WTC11 (cell line): ENCODE results near the gene CDA. TPM values are rescaled to one million over a fixed set of nuclear protein-coding genes. Genes with fewer than 3 reads are reported as not detected.

ENCODE experiments used
- ATAC-seq: fragments of 200-7000 bp; cut with Tn5 transposase; 2 replicates; pipeline ENCODE4 v1.10.0; 2021; ENCODE audit warnings: mild to moderate bottlenecking, moderate library complexity
- CTCF ChIA-PET: fragments of 300-600 bp; sonication (Branson Sonifier 250); formaldehyde crosslinking; loops from one replicate; lab custom pipeline; 2021; ENCODE audit warnings: antibody characterized with exemption; lab: Charles Lee
- POLR2A ChIA-PET: fragments of 350-600 bp; sonication (Branson Sonifier 250); formaldehyde crosslinking; loops from one replicate; lab custom pipeline; 2021; ENCODE audit warnings: antibody characterized with exemption; lab: Charles Lee
- DNase-seq: peaks from one replicate; pipeline ENCODE4 v3.0.0; 2021; ENCODE audit warnings: low spot score
- H3K27ac Mint-ChIP-seq: 2 replicates; pipeline ENCODE4 v1.8.0; 2021; ENCODE audit warnings: mixed read lengths
- H3K27me3 Mint-ChIP-seq: 2 replicates; pipeline ENCODE4 v1.8.0; 2021; ENCODE audit warnings: low read depth, mild to moderate bottlenecking, moderate library complexity, mixed read lengths
- H3K36me3 Mint-ChIP-seq: 2 replicates; pipeline ENCODE4 v1.8.0; 2021; ENCODE audit warnings: mixed read lengths
- H3K4me1 Mint-ChIP-seq: 2 replicates; pipeline ENCODE4 v1.8.0; 2022; ENCODE audit warnings: mixed read lengths
- H3K4me3 Mint-ChIP-seq: 2 replicates; pipeline ENCODE4 v1.8.0; 2021; ENCODE audit warnings: mild to moderate bottlenecking, moderate library complexity, mixed read lengths
- H3K9me3 Mint-ChIP-seq: 2 replicates; pipeline ENCODE4 v1.8.0; 2021; ENCODE audit warnings: mixed read lengths
- ATF2 ChIP-seq: sonication (generic); formaldehyde crosslinking; IDR thresholded peaks from 2 replicates; pipeline ENCODE4 v1.8.1; 2022; ENCODE audit warnings: low read depth, missing genetic modification reagents, borderline replicate concordance
- E2F4 ChIP-seq: sonication (generic); formaldehyde crosslinking; IDR thresholded peaks from 2 replicates; pipeline ENCODE4 v1.8.1; 2022; ENCODE audit warnings: low read depth, mild to moderate bottlenecking, moderate library complexity, missing genetic modification reagents, borderline replicate concordance
- ELF4 ChIP-seq: sonication (generic); formaldehyde crosslinking; IDR thresholded peaks from 2 replicates; pipeline ENCODE4 v1.8.1; 2022; ENCODE audit warnings: low read depth, mild to moderate bottlenecking, moderate library complexity, missing genetic modification reagents
- ERG ChIP-seq: fragments of 250-450 bp; sonication (Bioruptor Pico); IDR thresholded peaks from 2 replicates; pipeline ENCODE4 v1.8.0; 2021; ENCODE audit warnings: mild to moderate bottlenecking
- ESRRA ChIP-seq: sonication (generic); formaldehyde crosslinking; IDR thresholded peaks from 2 replicates; pipeline ENCODE4 v1.8.1; 2022; ENCODE audit warnings: mild to moderate bottlenecking, missing genetic modification reagents, borderline replicate concordance
- FOXP4 ChIP-seq: sonication (generic); formaldehyde crosslinking; IDR thresholded peaks from 2 replicates; pipeline ENCODE4 v1.8.0; 2022; ENCODE audit warnings: mild to moderate bottlenecking, missing genetic modification reagents
- IRF2 ChIP-seq: sonication (generic); formaldehyde crosslinking; IDR thresholded peaks from 2 replicates; pipeline ENCODE4 v1.8.0; 2022; ENCODE audit warnings: low read depth, missing genetic modification reagents, borderline replicate concordance
- KAT7 ChIP-seq: sonication (generic); formaldehyde crosslinking; IDR thresholded peaks from 2 replicates; pipeline ENCODE4 v1.8.1; 2023; ENCODE audit warnings: missing genetic modification reagents, mild to moderate bottlenecking, borderline replicate concordance
- MAX ChIP-seq: sonication (generic); formaldehyde crosslinking; IDR thresholded peaks from 2 replicates; pipeline ENCODE4 v1.8.0; 2022; ENCODE audit warnings: mild to moderate bottlenecking, missing genetic modification reagents
- NR2C2 ChIP-seq: sonication (generic); formaldehyde crosslinking; IDR thresholded peaks from 2 replicates; pipeline ENCODE4 v1.8.0; 2022; ENCODE audit warnings: mild to moderate bottlenecking, missing genetic modification reagents
- SMAD3 ChIP-seq: sonication (generic); formaldehyde crosslinking; IDR thresholded peaks from 2 replicates; pipeline ENCODE4 v1.8.0; 2022; ENCODE audit warnings: missing genetic modification reagents, mild to moderate bottlenecking, borderline replicate concordance
- ZNF138 ChIP-seq: sonication (generic); formaldehyde crosslinking; conservative IDR thresholded peaks from 2 replicates; pipeline ENCODE4 v1.8.1; 2022; ENCODE audit warnings: mild to moderate bottlenecking, moderate library complexity, missing genetic modification reagents
- ZNF416 ChIP-seq: fragments of 250-450 bp; sonication (Bioruptor Pico); IDR thresholded peaks from 2 replicates; pipeline ENCODE4 v1.9.0; 2021; ENCODE audit warnings: mild to moderate bottlenecking, inconsistent platforms
- ZNF423 ChIP-seq: fragments of 250-450 bp; sonication (Bioruptor Pico); IDR thresholded peaks from 2 replicates; pipeline ENCODE4 v2.1.2; 2022; ENCODE audit warnings: mild to moderate bottlenecking, moderate library complexity
- ZNF512 ChIP-seq: sonication (generic); formaldehyde crosslinking; IDR thresholded peaks from 2 replicates; pipeline ENCODE4 v1.8.1; 2022; ENCODE audit warnings: missing genetic modification reagents, borderline replicate concordance
- ZNF671 ChIP-seq: fragments of 250-450 bp; sonication (Bioruptor Pico); IDR thresholded peaks from 2 replicates; pipeline ENCODE4 v1.8.0; 2021; ENCODE audit warnings: mild to moderate bottlenecking
- ZSCAN18 ChIP-seq: fragments of 250-450 bp; sonication (Bioruptor Pico); IDR thresholded peaks from 2 replicates; pipeline ENCODE4 v2.1.2; 2022; ENCODE audit warnings: mild to moderate bottlenecking, moderate library complexity
- total RNA-seq: library from RNA; stranded (reverse); gene quantifications from 3 replicates; pipeline ENCODE4 v1.2.3, GENCODE V29; 2021

CDA gene
- total RNA-seq, 1 experiment from 2014 or later: 12.5 TPM

GRCh38 chr1:20571427-20571826, 17.5 kb upstream of the CDA start:
- POLR2A ChIA-PET: no interaction called here
- Mint-ChIP-seq H3K27ac (no peak overlapping the region), H3K36me3 (0 out of 2 replicates have a peak, but pooled peaks cover 2% of the 10 kb centered on the region), H3K27me3 (peaks cover 43% of the 10 kb centered on the region)
- CTCF ChIA-PET: no interaction called here
- TF ChIP-seq ZNF671 (CRISPR knock-in tag) (no peak), E2F4 (CRISPR knock-in tag) (no peak), ATF2 (CRISPR knock-in tag) (no peak), IRF2 (CRISPR knock-in tag) (no peak), FOXP4 (CRISPR knock-in tag) (no peak), ZNF512 (CRISPR knock-in tag) (no peak), MAX (CRISPR knock-in tag) (no peak), SMAD3 (no peak), ZNF423 (CRISPR knock-in tag) (no peak), KAT7 (CRISPR knock-in tag) (no peak), NR2C2 (CRISPR knock-in tag) (no peak), ZNF138 (no peak), ERG (CRISPR knock-in tag) (no peak), ELF4 (CRISPR knock-in tag) (no peak), ZSCAN18 (CRISPR knock-in tag) (no peak), ESRRA (CRISPR knock-in tag) (no peak), ZNF416 (CRISPR knock-in tag) (no peak)
- TF ChIP-seq, all 79 proteins: peak for 0
- H3K9me3 Mint-ChIP-seq: peaks cover 25% of the 10 kb centered on the region
- ATAC-seq (no peak), DNase-seq (no peak)
- H3K4me3 Mint-ChIP-seq: no peak overlapping the region
- H3K4me1 Mint-ChIP-seq: no peaks in the 10 kb centered on the region
